Measurements from ENCODE around the gene ATG4D.

ATG4D gene

GRCh38 chr19:10543420-10544241 lies at the start of gene ATG4D:
ATG4D (plus strand) TSS chr19:10543904; CDS start chr19:10544091, 187 bp downstream.
- peak in 2 of 3 donors; percentile 67 to 73 for DNase-seq (ENCODE audit: low read depth in 2 of 3, low spot score in 1 of 3)

GRCh38 chr19:10497371-10497770 lies 46.3 kb upstream of the ATG4D start:
- no peak for DNase-seq (ENCODE audit: low read depth in 2 of 3, low spot score in 1 of 3)

- DNase-seq (ENCODE audit: low read depth in 2 of 3, low spot score in 1 of 3): no peak
These were observed 44.0 kb upstream of the ATG4D start for GRCh38 chr19:10499550-10500246.

GRCh38 chr19:10500247-10500592 lies 43.5 kb upstream of the ATG4D start:
- DNase-seq (ENCODE audit: low read depth in 2 of 3, low spot score in 1 of 3): no peak

GRCh38 chr19:10501971-10502523 lies 41.7 kb upstream of the ATG4D start:
- DNase-seq (ENCODE audit: low read depth in 2 of 3, low spot score in 1 of 3): peak in 1 of 3 donors; percentile 45

GRCh38 chr19:10502524-10503001 lies 41.1 kb upstream of the ATG4D start:
- peak; percentile 83 to 88 (median 84) for DNase-seq (ENCODE audit: low read depth in 2 of 3, low spot score in 1 of 3)

- peak in 1 of 3 donors; percentile 34 for DNase-seq (ENCODE audit: low read depth in 2 of 3, low spot score in 1 of 3)
These were observed 40.5 kb upstream of the ATG4D start, which contains the start of gene KEAP1 for GRCh38 chr19:10503002-10503789. KEAP1 (minus strand) TSS chr19:10503356; CDS start chr19:10500033, 3,323 bp downstream.

- DNase-seq (ENCODE audit: low read depth in 2 of 3, low spot score in 1 of 3): peak; percentile 69 to 92 (median 76)
These were observed 38.0 kb upstream of the ATG4D start for GRCh38 chr19:10505583-10506229.

GRCh38 chr19:10508036-10508435 lies 35.7 kb upstream of the ATG4D start:
- DNase-seq (ENCODE audit: low read depth in 2 of 3, low spot score in 1 of 3): no peak

GRCh38 chr19:10508707-10509106 lies 35.0 kb upstream of the ATG4D start:
- peak in 2 of 3 donors; percentile 21 to 50 for DNase-seq (ENCODE audit: low read depth in 2 of 3, low spot score in 1 of 3)

GRCh38 chr19:10510301-10510802 lies 33.4 kb upstream of the ATG4D start:
- DNase-seq (ENCODE audit: low read depth in 2 of 3, low spot score in 1 of 3): peak in 1 of 3 donors; percentile 65

GRCh38 chr19:10513223-10513622 lies 30.5 kb upstream of the ATG4D start:
- DNase-seq (ENCODE audit: low read depth in 2 of 3, low spot score in 1 of 3): no peak

- peak in 1 of 3 donors; percentile 20 for DNase-seq (ENCODE audit: low read depth in 2 of 3, low spot score in 1 of 3)
These were observed 29.2 kb upstream of the ATG4D start for GRCh38 chr19:10514211-10515145.

- DNase-seq (ENCODE audit: low read depth in 2 of 3, low spot score in 1 of 3): no peak
These were observed 27.7 kb upstream of the ATG4D start for GRCh38 chr19:10516064-10516385.

- DNase-seq (ENCODE audit: low read depth in 2 of 3, low spot score in 1 of 3): no peak
These were observed 26.9 kb upstream of the ATG4D start for GRCh38 chr19:10516671-10517286.

GRCh38 chr19:10517361-10517759 lies 26.3 kb upstream of the ATG4D start, which contains the start of gene S1PR5:
S1PR5 (minus strand) TSS chr19:10517447; CDS start chr19:10515011, 2,436 bp downstream.
- no peak for DNase-seq (ENCODE audit: low read depth in 2 of 3, low spot score in 1 of 3)

GRCh38 chr19:10517760-10518443 lies 25.8 kb upstream of the ATG4D start:
- no peak for DNase-seq (ENCODE audit: low read depth in 2 of 3, low spot score in 1 of 3)

Measured in stimulated activated CD4-positive, alpha-beta T cell treated with anti-CD3 and anti-CD28 coated beads, Interleukin-12 subunit alpha, Interleukin-12 subunit beta, amount 100 ng/mL, for 48 hours (primary cell).